GM12878 (cell line): ENCODE data around the gene EHF.

ENCODE experiments used
- BCL3 ChIP-seq: IDR thresholded peaks from 2 replicates; pipeline ENCODE4 v1.6.1; 2011; ENCODE audit warnings: borderline replicate concordance, low read depth, mild to moderate bottlenecking, moderate library complexity, low read length; ENCODE audit not compliant: insufficient read depth, poor library complexity, severe bottlenecking
- EZH2 ChIP-seq: IDR thresholded peaks from 2 replicates; pipeline ENCODE4 v1.6.1; 2012; ENCODE audit warnings: low read depth, mild to moderate bottlenecking, control low read depth, inconsistent platforms, low read length, borderline replicate concordance; ENCODE audit not compliant: control insufficient read depth
- RELA ChIP-seq: fragments of 450-650 bp; IDR thresholded peaks from 2 replicates; pipeline ENCODE4 v1.8.0; 2014; ENCODE audit warnings: borderline replicate concordance; ENCODE audit not compliant: partially characterized antibody
- SPI1 ChIP-seq: IDR thresholded peaks from 2 replicates; pipeline ENCODE4 v1.6.1; 2011; ENCODE audit warnings: low read depth, mild to moderate bottlenecking, low read length, moderate library complexity, borderline replicate concordance; ENCODE audit not compliant: insufficient read depth
- TCF3 ChIP-seq: IDR thresholded peaks from 2 replicates; pipeline ENCODE4 v1.6.1; 2012; ENCODE audit warnings: low read depth, mild to moderate bottlenecking, low read length, borderline replicate concordance; ENCODE audit not compliant: insufficient read depth
- ZNF274 ChIP-seq: IDR thresholded peaks from one replicate; pipeline ENCODE4 v1.8.0; 2011; ENCODE audit not compliant: insufficient read length, insufficient read depth
- TF ChIP-seq, protein P1 (sequence below): IDR thresholded peaks from 2 replicates; pipeline ENCODE4 v1.6.1; 2011; ENCODE audit warnings: low read depth, mild to moderate bottlenecking, low read length, moderate library complexity, borderline replicate concordance; ENCODE audit errors: extremely low read depth
- TF ChIP-seq, protein P2 (sequence below), 3 experiments: IDR thresholded peaks in 2 of 3; conservative IDR thresholded peaks in 1 of 3; 2 replicates each; pipeline ENCODE4 v1.5.1; 2011; ENCODE audit warnings: low read depth in 3 of 3, low read length in 3 of 3, mild to moderate bottlenecking in 3 of 3, control low read depth in 2 of 3, moderate library complexity in 2 of 3, inconsistent platforms in 1 of 3, mixed read lengths in 1 of 3; ENCODE audit not compliant: control insufficient read depth in 2 of 3, insufficient read depth in 1 of 3; ENCODE audit errors: extremely low read depth in 1 of 3

DNA sequence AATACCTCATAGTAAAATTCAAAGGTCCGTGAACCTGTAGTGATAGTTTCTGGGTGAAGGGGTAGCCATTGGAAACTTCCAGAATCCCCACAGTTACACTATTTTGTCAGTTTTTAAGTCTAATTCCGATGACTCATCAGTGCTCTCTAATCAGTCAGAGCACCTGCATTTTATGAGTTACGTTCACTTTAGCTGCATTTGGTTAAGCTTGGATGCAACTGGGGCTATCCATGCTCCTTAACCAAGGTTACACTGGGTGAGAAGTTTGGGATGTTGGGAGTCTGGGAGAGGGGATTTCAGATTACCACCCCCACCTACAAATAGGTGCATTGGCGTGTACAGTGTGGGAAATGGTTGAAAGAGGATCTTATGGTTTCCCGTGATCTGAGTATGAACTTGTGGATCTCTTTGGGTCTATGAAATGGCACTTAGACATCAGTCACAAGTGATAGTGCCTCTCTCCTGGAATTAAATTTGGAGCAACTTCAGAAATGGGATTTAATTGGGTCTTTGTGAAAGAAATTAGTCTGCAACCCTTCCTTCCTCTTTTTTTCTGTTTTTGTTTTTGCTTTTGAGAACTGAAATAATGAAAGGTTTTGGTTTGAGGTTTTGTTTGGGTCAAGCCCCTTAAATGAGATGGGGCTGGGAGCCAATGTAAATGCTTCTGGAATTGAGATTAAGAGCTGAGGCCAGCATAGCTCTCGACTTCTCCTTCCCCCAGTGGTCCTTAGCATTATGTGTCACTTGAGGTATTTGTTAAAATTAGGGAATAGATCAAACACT is 31.5 kb downstream of the EHF start:
- TF ChIP-seq ZNF274 = no peak
- TF ChIP-seq, protein P1, sequence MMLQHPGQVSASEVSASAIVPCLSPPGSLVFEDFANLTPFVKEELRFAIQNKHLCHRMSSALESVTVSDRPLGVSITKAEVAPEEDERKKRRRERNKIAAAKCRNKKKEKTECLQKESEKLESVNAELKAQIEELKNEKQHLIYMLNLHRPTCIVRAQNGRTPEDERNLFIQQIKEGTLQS = no peak
- no peak for TF ChIP-seq TCF3
- no peak for TF ChIP-seq BCL3
- no peak for TF ChIP-seq RELA
- peak; percentile 37 for TF ChIP-seq SPI1
- TF ChIP-seq, protein P2, sequence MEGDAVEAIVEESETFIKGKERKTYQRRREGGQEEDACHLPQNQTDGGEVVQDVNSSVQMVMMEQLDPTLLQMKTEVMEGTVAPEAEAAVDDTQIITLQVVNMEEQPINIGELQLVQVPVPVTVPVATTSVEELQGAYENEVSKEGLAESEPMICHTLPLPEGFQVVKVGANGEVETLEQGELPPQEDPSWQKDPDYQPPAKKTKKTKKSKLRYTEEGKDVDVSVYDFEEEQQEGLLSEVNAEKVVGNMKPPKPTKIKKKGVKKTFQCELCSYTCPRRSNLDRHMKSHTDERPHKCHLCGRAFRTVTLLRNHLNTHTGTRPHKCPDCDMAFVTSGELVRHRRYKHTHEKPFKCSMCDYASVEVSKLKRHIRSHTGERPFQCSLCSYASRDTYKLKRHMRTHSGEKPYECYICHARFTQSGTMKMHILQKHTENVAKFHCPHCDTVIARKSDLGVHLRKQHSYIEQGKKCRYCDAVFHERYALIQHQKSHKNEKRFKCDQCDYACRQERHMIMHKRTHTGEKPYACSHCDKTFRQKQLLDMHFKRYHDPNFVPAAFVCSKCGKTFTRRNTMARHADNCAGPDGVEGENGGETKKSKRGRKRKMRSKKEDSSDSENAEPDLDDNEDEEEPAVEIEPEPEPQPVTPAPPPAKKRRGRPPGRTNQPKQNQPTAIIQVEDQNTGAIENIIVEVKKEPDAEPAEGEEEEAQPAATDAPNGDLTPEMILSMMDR (IDR thresholded peaks at IDR 0.05 in 2 of 3, conservative IDR thresholded peaks at IDR 0.05 in 1 of 3; ENCODE audit: control insufficient read depth in 2 of 3, extremely low read depth in 1 of 3, insufficient read depth in 1 of 3, low read depth in 3 of 3, low read length in 3 of 3) = no peak
- TF ChIP-seq EZH2 = no peak
